Measurements from ENCODE around the gene RTN1.

GRCh38 chr14:59629444-59630287, 240.9 kb downstream of the RTN1 start:
- TF ChIP-seq, protein P1, sequence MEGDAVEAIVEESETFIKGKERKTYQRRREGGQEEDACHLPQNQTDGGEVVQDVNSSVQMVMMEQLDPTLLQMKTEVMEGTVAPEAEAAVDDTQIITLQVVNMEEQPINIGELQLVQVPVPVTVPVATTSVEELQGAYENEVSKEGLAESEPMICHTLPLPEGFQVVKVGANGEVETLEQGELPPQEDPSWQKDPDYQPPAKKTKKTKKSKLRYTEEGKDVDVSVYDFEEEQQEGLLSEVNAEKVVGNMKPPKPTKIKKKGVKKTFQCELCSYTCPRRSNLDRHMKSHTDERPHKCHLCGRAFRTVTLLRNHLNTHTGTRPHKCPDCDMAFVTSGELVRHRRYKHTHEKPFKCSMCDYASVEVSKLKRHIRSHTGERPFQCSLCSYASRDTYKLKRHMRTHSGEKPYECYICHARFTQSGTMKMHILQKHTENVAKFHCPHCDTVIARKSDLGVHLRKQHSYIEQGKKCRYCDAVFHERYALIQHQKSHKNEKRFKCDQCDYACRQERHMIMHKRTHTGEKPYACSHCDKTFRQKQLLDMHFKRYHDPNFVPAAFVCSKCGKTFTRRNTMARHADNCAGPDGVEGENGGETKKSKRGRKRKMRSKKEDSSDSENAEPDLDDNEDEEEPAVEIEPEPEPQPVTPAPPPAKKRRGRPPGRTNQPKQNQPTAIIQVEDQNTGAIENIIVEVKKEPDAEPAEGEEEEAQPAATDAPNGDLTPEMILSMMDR (conservative IDR thresholded peaks at IDR 0.05; ENCODE audit: low read length): no peak
- no peak for TF ChIP-seq EZH2phosphoT487 (IDR thresholded peaks at IDR 0.05; ENCODE audit: borderline replicate concordance)

Measured in Loucy (cell line).